H9 (cell line): Measurements from ENCODE around the gene DLG5. TPM values are rescaled to one million over a fixed set of nuclear protein-coding genes. Genes with fewer than 3 reads are reported as not detected.

Experiments used
- DNase-seq: peaks from one replicate; pipeline ENCODE4 v3.0.0-alpha.2; 2017
- H2AFZ ChIP-seq: one replicate; pipeline ENCODE4 v1.6.1; 2013; ENCODE audit warnings: mild to moderate bottlenecking, low read length, control low read depth, moderate library complexity
- H2AK5ac ChIP-seq: 2 replicates; pipeline ENCODE4 v1.6.1; 2013; ENCODE audit warnings: low read length, control low read depth, mixed read lengths; ENCODE audit not compliant: insufficient read length
- H2BK120ac ChIP-seq: one replicate; pipeline ENCODE4 v1.6.1; 2013; ENCODE audit warnings: low read depth, mild to moderate bottlenecking, low read length, control low read depth, inconsistent platforms; ENCODE audit not compliant: poor library complexity, severe bottlenecking
- H2BK12ac ChIP-seq: 2 replicates; pipeline ENCODE4 v1.6.1; 2013; ENCODE audit warnings: low read length, control low read depth, mixed read lengths, low read depth; ENCODE audit not compliant: insufficient read length
- H2BK15ac ChIP-seq: 2 replicates; pipeline ENCODE4 v1.6.1; 2013; ENCODE audit warnings: low read depth, low read length, control low read depth
- H2BK20ac ChIP-seq: one replicate; pipeline ENCODE4 v1.6.1; 2013; ENCODE audit warnings: low read depth, mild to moderate bottlenecking, low read length, control low read depth, inconsistent platforms; ENCODE audit not compliant: poor library complexity, severe bottlenecking
- H2BK5ac ChIP-seq: 2 replicates; pipeline ENCODE4 v1.6.1; 2013; ENCODE audit warnings: low read length, control low read depth, mixed read lengths; ENCODE audit not compliant: insufficient read length
- H3K14ac ChIP-seq: 2 replicates; pipeline ENCODE4 v1.6.1; 2013; ENCODE audit warnings: low read length, control low read depth; ENCODE audit not compliant: insufficient read depth
- H3K18ac ChIP-seq: 2 replicates; pipeline ENCODE4 v1.6.1; 2013; ENCODE audit warnings: low read depth, mild to moderate bottlenecking, mixed read lengths, low read length, control low read depth; ENCODE audit not compliant: insufficient read length
- H3K23ac ChIP-seq: 2 replicates; pipeline ENCODE4 v1.6.1; 2013; ENCODE audit warnings: low read length, control low read depth, mixed read lengths, low read depth; ENCODE audit not compliant: insufficient read length
- H3K23me2 ChIP-seq: 2 replicates; pipeline ENCODE4 v1.6.1; 2013; ENCODE audit warnings: low read depth, mild to moderate bottlenecking, mixed read lengths, low read length, control low read depth; ENCODE audit not compliant: insufficient read length, poor library complexity, severe bottlenecking
- H3K27ac ChIP-seq: 2 replicates; pipeline ENCODE4 v1.5.1; 2013; ENCODE audit warnings: low read length, control low read depth, mixed read lengths, low read depth; ENCODE audit not compliant: insufficient read length
- H3K27me3 ChIP-seq: 2 replicates; pipeline ENCODE4 v1.6.1; 2013; ENCODE audit warnings: low read length, control low read depth, inconsistent platforms; ENCODE audit not compliant: insufficient read depth
- H3K4ac ChIP-seq: 2 replicates; pipeline ENCODE4 v1.6.1; 2013; ENCODE audit warnings: low read depth, mild to moderate bottlenecking, control low read depth, inconsistent platforms, low read length, moderate library complexity
- H3K4me1 ChIP-seq: 2 replicates; pipeline ENCODE4 v1.6.1; 2013; ENCODE audit warnings: low read length, control low read depth, inconsistent platforms; ENCODE audit not compliant: insufficient read depth
- H3K4me2 ChIP-seq: 2 replicates; pipeline ENCODE4 v1.6.1; 2013; ENCODE audit warnings: low read length, control low read depth, mixed read lengths; ENCODE audit not compliant: insufficient read length, insufficient read depth
- H3K56ac ChIP-seq: 2 replicates; pipeline ENCODE4 v1.6.1; 2013; ENCODE audit warnings: low read depth, mild to moderate bottlenecking, mixed read lengths, low read length, control low read depth; ENCODE audit not compliant: insufficient read length
- H3K79me1 ChIP-seq: 2 replicates; pipeline ENCODE4 v1.6.1; 2013; ENCODE audit warnings: low read depth, mild to moderate bottlenecking, moderate library complexity, low read length, control low read depth, inconsistent platforms; ENCODE audit not compliant: insufficient read depth, poor library complexity, severe bottlenecking
- H3K79me2 ChIP-seq: 2 replicates; pipeline ENCODE4 v1.6.1; 2013; ENCODE audit warnings: low read length, control low read depth, inconsistent platforms; ENCODE audit not compliant: insufficient read depth
- H3K9ac ChIP-seq: 2 replicates; pipeline ENCODE4 v1.6.1; 2013; ENCODE audit warnings: low read length, control low read depth, mixed read lengths; ENCODE audit not compliant: insufficient read length; ENCODE audit errors: extremely low read depth
- H3K9me3 ChIP-seq: one replicate; pipeline ENCODE4 v1.6.1; 2013; ENCODE audit warnings: low read depth, low read length, inconsistent platforms; ENCODE audit not compliant: control insufficient read depth
- H3T11ph ChIP-seq: one replicate; pipeline ENCODE4 v1.6.1; 2013; ENCODE audit warnings: mild to moderate bottlenecking, low read length, control low read depth, inconsistent platforms
- H4K20me1 ChIP-seq: one replicate; pipeline ENCODE4 v1.6.1; 2013; ENCODE audit not compliant: control insufficient read depth, insufficient read length, insufficient read depth
- H4K5ac ChIP-seq: 2 replicates; pipeline ENCODE4 v1.6.1; 2013; ENCODE audit warnings: low read depth, mild to moderate bottlenecking, mixed read lengths, low read length, control low read depth; ENCODE audit not compliant: insufficient read length
- H4K8ac ChIP-seq: replicated peaks from 2 replicates; pipeline ENCODE4 v1.6.1; 2013; ENCODE audit warnings: low read length, control low read depth, mixed read lengths, low read depth; ENCODE audit not compliant: insufficient read length
- H4K91ac ChIP-seq: 2 replicates; pipeline ENCODE4 v1.6.1; 2013; ENCODE audit warnings: low read depth, mild to moderate bottlenecking, moderate library complexity, mixed read lengths, low read length, control low read depth; ENCODE audit not compliant: insufficient read length
- H3K27ac Mint-ChIP-seq, 3 experiments: 2 replicates in 2 of 3; 3 replicates in 1 of 3; pipeline ENCODE4 v1.8.0; 2020 to 2021; ENCODE audit warnings: mixed read lengths in 3 of 3, mild to moderate bottlenecking in 1 of 3, moderate library complexity in 1 of 3
- H3K27me3 Mint-ChIP-seq: 2 replicates; pipeline ENCODE4 v1.8.0; 2021; ENCODE audit warnings: low read depth, mild to moderate bottlenecking, moderate library complexity, mixed read lengths
- H3K36me3 Mint-ChIP-seq, 3 experiments: 2 replicates in 2 of 3; 3 replicates in 1 of 3; pipeline ENCODE4 v1.8.0; 2020 to 2021; ENCODE audit warnings: low read depth in 3 of 3, mixed read lengths in 3 of 3; ENCODE audit not compliant: insufficient read depth in 1 of 3
- H3K4me1 Mint-ChIP-seq, 2 experiments: 2 replicates each; pipeline ENCODE4 v1.8.0; 2020; ENCODE audit warnings: mixed read lengths in 2 of 2
- H3K4me3 Mint-ChIP-seq, 2 experiments: 2 replicates in 1 of 2; 3 replicates in 1 of 2; pipeline ENCODE4 v1.8.0; 2020 to 2021; ENCODE audit warnings: mild to moderate bottlenecking in 2 of 2, mixed read lengths in 2 of 2, moderate library complexity in 1 of 2
- H3K9me3 Mint-ChIP-seq, 2 experiments: 2 replicates in 1 of 2; 3 replicates in 1 of 2; pipeline ENCODE4 v1.8.0; 2020; ENCODE audit warnings: mild to moderate bottlenecking in 2 of 2, mixed read lengths in 2 of 2, moderate library complexity in 1 of 2
- CTCF ChIP-seq: fragments of 200-600 bp; sonication (generic); conservative IDR thresholded peaks from 3 replicates; pipeline ENCODE4 v1.8.0; 2021; ENCODE audit warnings: antibody characterized with exemption, mild to moderate bottlenecking
- WGBS: extraction: QIAGEN DNeasy Blood & Tissue Kit; methylation state at CpG from one replicate; pipeline ENCODE4 v1.1.7; 2013; ENCODE audit warnings: missing lambda C conversion rate, low lambda C conversion rate, mixed read lengths; ENCODE audit not compliant: insufficient read length; ENCODE audit errors: extremely low coverage; 5-methylcytosine and 5-hydroxymethylcytosine counted together
- total RNA-seq: library from RNA; stranded (reverse); gene quantifications from 2 replicates; pipeline ENCODE4 v1.2.1, GENCODE V29; 2021

The DLG5 gene
- total RNA-seq, 1 experiment from 2014 or later = 67.4 TPM

DNA sequence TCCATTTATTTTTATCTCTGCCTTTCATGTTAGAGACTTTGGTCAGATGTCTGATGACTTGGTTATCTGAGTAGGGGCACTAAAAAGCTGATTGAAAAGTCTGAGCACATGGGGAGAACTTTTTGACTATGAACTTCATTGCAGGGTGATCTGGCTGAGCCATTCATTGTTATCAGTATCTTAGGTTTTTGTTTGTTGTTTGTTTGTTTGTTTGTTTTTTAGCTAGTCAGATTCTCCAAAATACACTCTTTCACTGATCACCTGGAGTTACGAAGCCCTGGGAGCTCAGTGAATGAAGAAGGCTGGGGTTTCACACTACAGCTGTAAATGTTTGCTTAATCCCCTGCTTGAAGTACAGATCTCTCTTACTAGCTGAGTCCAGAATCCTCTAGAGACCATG lies 28.6 kb upstream of the DLG5 start:
- Histone ChIP-seq H3K18ac (no peak overlapping the region), H3K23me2 (no peaks in the 10 kb centered on the region), H2AFZ (no peak overlapping the region), H3K79me1 (no peaks in the 10 kb centered on the region), H2BK12ac (no peak overlapping the region), H3K27me3 (no peaks in the 10 kb centered on the region), H3K9ac (no peak overlapping the region), H4K5ac (no peak overlapping the region), H3K4ac (no peak overlapping the region), H2AK5ac (no peak overlapping the region), H4K20me1 (no peaks in the 10 kb centered on the region), H3T11ph (no peak overlapping the region), H3K4me1 (no peaks in the 10 kb centered on the region), H4K8ac (no peak overlapping the region), H3K23ac (no peak overlapping the region), H3K56ac (no peak overlapping the region), H3K14ac (no peak overlapping the region), H3K9me3 (no peaks in the 10 kb centered on the region), H2BK5ac (no peak overlapping the region), H2BK20ac (no peak overlapping the region), H3K4me2 (no peak overlapping the region), H4K91ac (no peak overlapping the region), H3K27ac (no peak overlapping the region), H2BK120ac (no peak overlapping the region), H3K79me2 (no peaks in the 10 kb centered on the region), H2BK15ac (no peak overlapping the region)
- Mint-ChIP-seq H3K36me3 (peaks cover 14 to 21% (median 15%) of the 10 kb centered on the region in 3 experiments), H3K4me3 (no peak overlapping the region), H3K27me3 (peaks cover 2% of the 10 kb centered on the region; the same call in 1 of the 2 replicates), H3K27ac (peak overlapping the region in 1 of 3 experiments; percentile 19; a peak in 1 of 7 replicates), H3K4me1 (peaks cover 4 to 5% of the 10 kb centered on the region in 2 experiments; a peak in 2 of 4 replicates), H3K9me3 (peaks cover 22 to 23% of the 10 kb centered on the region in 2 experiments)
- no peak for TF ChIP-seq CTCF
- DNase-seq = no peak
- WGBS = no CpG with 5 or more reads among the region's 1 CpG
